ENCODE data around the gene FARS2.
A peak's percentile ranks its signal among the peaks of the same experiment; 100 is the strongest.

Gene FARS2

GRCh38 chr6:5287205-5287965, 26.1 kb downstream of the FARS2 start:
- no peak for DNase-seq (ENCODE audit: low spot score)

GRCh38 chr6:5287966-5288297, 26.6 kb downstream of the FARS2 start:
- DNase-seq (ENCODE audit: low spot score) = no peak

GRCh38 chr6:5290097-5290496, 28.8 kb downstream of the FARS2 start:
- DNase-seq (ENCODE audit: low spot score) = no peak

GRCh38 chr6:5290500-5290899, 29.2 kb downstream of the FARS2 start:
- DNase-seq (ENCODE audit: low spot score) = no peak

- no peak for DNase-seq (ENCODE audit: low spot score)
Observed at GRCh38 chr6:5292154-5292553, 30.8 kb downstream of the FARS2 start.

- no peak for DNase-seq (ENCODE audit: low spot score)
Observed at GRCh38 chr6:5293692-5294091, 32.4 kb downstream of the FARS2 start.

GRCh38 chr6:5294392-5295211, 33.3 kb downstream of the FARS2 start:
- no peak for DNase-seq (ENCODE audit: low spot score)

GRCh38 chr6:5295623-5296022, 34.3 kb downstream of the FARS2 start:
- no peak for DNase-seq (ENCODE audit: low spot score)

- DNase-seq (ENCODE audit: low spot score) = no peak
Observed at GRCh38 chr6:5300206-5300764, 39.0 kb downstream of the FARS2 start.

- DNase-seq (ENCODE audit: low spot score) = no peak
Observed at GRCh38 chr6:5302220-5302946, 41.1 kb downstream of the FARS2 start.

- peak; percentile 71 for DNase-seq (ENCODE audit: low spot score)
Observed at GRCh38 chr6:5302995-5303622, 41.8 kb downstream of the FARS2 start.

- no peak for DNase-seq (ENCODE audit: low spot score)
Observed at GRCh38 chr6:5303682-5304081, 42.4 kb downstream of the FARS2 start.

- DNase-seq (ENCODE audit: low spot score) = no peak
Observed at GRCh38 chr6:5305968-5306626, 44.8 kb downstream of the FARS2 start.

- DNase-seq (ENCODE audit: low spot score) = no peak
Observed at GRCh38 chr6:5307058-5307457, 45.7 kb downstream of the FARS2 start.

- DNase-seq (ENCODE audit: low spot score) = no peak
Observed at GRCh38 chr6:5308066-5308465, 46.8 kb downstream of the FARS2 start.

GRCh38 chr6:5314191-5314865, 53.0 kb downstream of the FARS2 start:
- DNase-seq (ENCODE audit: low spot score) = no peak

GRCh38 chr6:5315881-5316280, 54.6 kb downstream of the FARS2 start:
- DNase-seq (ENCODE audit: low spot score) = no peak

- no peak for DNase-seq (ENCODE audit: low spot score)
Observed at GRCh38 chr6:5316951-5317350, 55.6 kb downstream of the FARS2 start.

- no peak for DNase-seq (ENCODE audit: low spot score)
Observed at GRCh38 chr6:5318617-5319272, 57.4 kb downstream of the FARS2 start.

- no peak for DNase-seq (ENCODE audit: low spot score)
Observed at GRCh38 chr6:5323979-5324378, 62.7 kb downstream of the FARS2 start.
